IMR-90 (cell line): ENCODE results near the gene FRMD3. TPM values are rescaled to one million over a fixed set of nuclear protein-coding genes. Genes with fewer than 3 reads are reported as not detected.

Experiments used
- ATAC-seq: fragments of 200-7000 bp; cut with Tn5 transposase; 2 replicates; pipeline ENCODE4 v1.9.1; 2020; ENCODE audit warnings: low read depth, mild to moderate bottlenecking, moderate library complexity
- BruUV-seq: library from RNA; stranded (reverse); fragments of 400-500 nt; replicated peaks from 2 replicates; lab custom pipeline; 2021; lab: Mats Ljungman, UMichigan
- CTCF ChIA-PET: fragments of 300-600 bp; formaldehyde crosslinking; extraction: SDS; loops from one replicate; lab custom pipeline; 2021; ENCODE audit warnings: antibody characterized with exemption; lab: Yijun Ruan, JAX
- POLR2A ChIA-PET: fragments of 300-600 bp; sonication (Branson Sonifier 250); formaldehyde crosslinking; loops from one replicate; lab custom pipeline; 2022; ENCODE audit warnings: antibody characterized with exemption; ENCODE audit not compliant: unreplicated experiment; lab: Charles Lee
- DNase-seq: peaks from one replicate; pipeline ENCODE4 v3.0.0; 2013
- H2AFZ ChIP-seq: replicated peaks from 2 replicates; pipeline ENCODE3; 2013; ENCODE audit warnings: low read length, mild to moderate bottlenecking; ENCODE audit not compliant: poor library complexity
- H2AK5ac ChIP-seq: 2 replicates; pipeline ENCODE4 v1.6.1; 2013; ENCODE audit warnings: low read depth, low read length, inconsistent platforms
- H2AK9ac ChIP-seq: replicated peaks from 2 replicates; pipeline ENCODE3; 2013; ENCODE audit warnings: mild to moderate bottlenecking, low read depth, low read length, moderate library complexity; ENCODE audit not compliant: poor library complexity
- H2BK120ac ChIP-seq: 2 replicates; pipeline ENCODE4 v1.6.1; 2013; ENCODE audit warnings: low read depth, low read length, inconsistent platforms
- H2BK15ac ChIP-seq: 3 replicates; pipeline ENCODE4 v1.6.1; 2013; ENCODE audit warnings: low read depth, low read length, inconsistent platforms
- H2BK20ac ChIP-seq: 2 replicates; pipeline ENCODE4 v1.6.1; 2013; ENCODE audit warnings: low read depth, mild to moderate bottlenecking, inconsistent platforms, low read length, moderate library complexity
- H2BK5ac ChIP-seq: 2 replicates; pipeline ENCODE4 v1.6.1; 2013; ENCODE audit warnings: mild to moderate bottlenecking, low read depth, low read length, inconsistent platforms; ENCODE audit not compliant: poor library complexity, severe bottlenecking
- H3K14ac ChIP-seq: replicated peaks from 2 replicates; pipeline ENCODE4 v1.6.1; 2013; ENCODE audit warnings: low read depth, low read length, inconsistent platforms
- H3K18ac ChIP-seq: 2 replicates; pipeline ENCODE4 v1.6.1; 2013; ENCODE audit warnings: low read depth, low read length, control low read depth
- H3K23ac ChIP-seq: 2 replicates; pipeline ENCODE4 v1.6.1; 2013; ENCODE audit warnings: low read depth, low read length, inconsistent platforms
- H3K27ac ChIP-seq: 2 replicates; pipeline ENCODE4 v1.5.1; 2013; ENCODE audit warnings: mild to moderate bottlenecking, control low read depth, low read length; ENCODE audit not compliant: insufficient read depth
- H3K27me3 ChIP-seq: 2 replicates; pipeline ENCODE4 v1.6.1; 2013; ENCODE audit warnings: low read length; ENCODE audit not compliant: control insufficient read depth, insufficient read depth
- H3K36me3 ChIP-seq: 2 replicates; pipeline ENCODE4 v1.6.1; 2013; ENCODE audit warnings: low read length, mixed read lengths; ENCODE audit not compliant: control insufficient read depth, insufficient read depth
- H3K4ac ChIP-seq: 2 replicates; pipeline ENCODE4 v1.6.1; 2013; ENCODE audit warnings: low read depth, low read length, inconsistent platforms
- H3K4me1 ChIP-seq: 2 replicates; pipeline ENCODE4 v1.6.1; 2013; ENCODE audit warnings: low read length, mixed read lengths; ENCODE audit not compliant: control insufficient read depth, insufficient read depth
- H3K4me2 ChIP-seq: 2 replicates; pipeline ENCODE4 v1.6.1; 2013; ENCODE audit warnings: low read depth, mild to moderate bottlenecking, control low read depth, low read length, moderate library complexity
- H3K4me3 ChIP-seq: 2 replicates; pipeline ENCODE4 v1.5.1; 2013; ENCODE audit warnings: low read depth, mild to moderate bottlenecking, control low read depth, low read length, moderate library complexity; ENCODE audit not compliant: insufficient read depth
- H3K56ac ChIP-seq: 2 replicates; pipeline ENCODE4 v1.6.1; 2013; ENCODE audit warnings: low read length, inconsistent platforms; ENCODE audit not compliant: insufficient read depth; ENCODE audit errors: extremely low read depth
- H3K79me1 ChIP-seq, 2 experiments: 2 replicates each; pipeline ENCODE4 v1.6.1; 2013; ENCODE audit warnings: low read length in 2 of 2, inconsistent platforms in 1 of 2, low read depth in 1 of 2
- H3K9ac ChIP-seq: 2 replicates; pipeline ENCODE4 v1.6.1; 2013; ENCODE audit warnings: low read depth, low read length, control low read depth
- H3K9me1 ChIP-seq: 2 replicates; pipeline ENCODE4 v1.6.1; 2013; ENCODE audit warnings: low read length, inconsistent platforms; ENCODE audit not compliant: insufficient read depth
- H3K9me3 ChIP-seq: 2 replicates; pipeline ENCODE4 v1.6.1; 2013; ENCODE audit warnings: low read length; ENCODE audit not compliant: control insufficient read depth, insufficient read depth
- H4K20me1 ChIP-seq: 2 replicates; pipeline ENCODE4 v1.6.1; 2013; ENCODE audit warnings: low read length, inconsistent platforms; ENCODE audit not compliant: insufficient read depth
- H4K5ac ChIP-seq: 2 replicates; pipeline ENCODE4 v1.6.1; 2013; ENCODE audit warnings: mild to moderate bottlenecking, low read depth, low read length, control low read depth
- H4K8ac ChIP-seq, 2 experiments: 2 replicates each; pipeline ENCODE4 v1.6.1; 2013; ENCODE audit warnings: low read depth in 2 of 2, low read length in 2 of 2, control low read depth in 1 of 2, inconsistent platforms in 1 of 2
- H4K91ac ChIP-seq: 2 replicates; pipeline ENCODE4 v1.6.1; 2013; ENCODE audit warnings: low read depth, low read length, inconsistent platforms; ENCODE audit not compliant: insufficient read depth
- CEBPB ChIP-seq: IDR thresholded peaks from 2 replicates; pipeline ENCODE4 v1.6.1; 2012; ENCODE audit warnings: low read depth, low read length, improper control_type of control experiment
- ELK1 ChIP-seq: fragments of 150-350 bp; IDR thresholded peaks from 2 replicates; pipeline ENCODE4 v1.6.1; 2016; ENCODE audit warnings: low read depth, mild to moderate bottlenecking, low read length, moderate library complexity, borderline replicate concordance
- MAFK ChIP-seq: IDR thresholded peaks from 2 replicates; pipeline ENCODE4 v1.6.1; 2012; ENCODE audit warnings: low read depth, low read length, improper control_type of control experiment
- MXI1 ChIP-seq: IDR thresholded peaks from 2 replicates; pipeline ENCODE4 v1.6.1; 2012; ENCODE audit warnings: low read depth, mild to moderate bottlenecking, low read length, moderate library complexity, borderline replicate concordance
- POLR2A ChIP-seq: IDR thresholded peaks from 2 replicates; pipeline ENCODE4 v1.6.1; 2012; ENCODE audit warnings: mild to moderate bottlenecking, low read depth, low read length
- RFX5 ChIP-seq: IDR thresholded peaks from 2 replicates; pipeline ENCODE4 v1.8.0; 2012; ENCODE audit warnings: low read depth, mild to moderate bottlenecking, low read length, moderate library complexity
- WGBS, 2 experiments: methylation state at CpG; one replicate each; pipeline versions ENCODE4 v1.1.5 to v1.1.7; 2013; ENCODE audit warnings: missing lambda C conversion rate in 2 of 2; ENCODE audit not compliant: insufficient read length in 1 of 2; ENCODE audit errors: extremely low coverage in 2 of 2; 5-methylcytosine and 5-hydroxymethylcytosine counted together
- dilution Hi-C: fragments of 300-500 bp; cut with HindIII; formaldehyde crosslinking; loops from one replicate; pipeline ENCODE4 v1.14.3; 2018; ENCODE audit warnings: low sequenced_read_pairs; ENCODE audit not compliant: unreplicated experiment
- in situ Hi-C: fragments of 300-500 bp; cut with MboI; formaldehyde crosslinking; loops from 3 replicates; pipeline ENCODE4 v1.14.3; 2019; ENCODE audit warnings: low sequenced_read_pairs, inconsistent platforms, mixed read lengths
- intact Hi-C: fragments of 100-400 bp; cut with micrococcal nuclease; formaldehyde crosslinking; loops from 2 replicates; pipeline ENCODE4 v1.10.0; 2022
- polyA plus RNA-seq, 3 experiments: library from polyadenylated mRNA; depleted of rRNA; stranded (reverse); fragments of >200 nt; gene quantifications; 2 replicates each; pipeline ENCODE4 v1.2.3, GENCODE V29; 2012; ENCODE audit warnings: low replicate concordance in 1 of 3
- total RNA-seq: library from RNA; depleted of rRNA; stranded (reverse); fragments of >200 nt; gene quantifications from 2 replicates; pipeline ENCODE4 v1.2.3, GENCODE V29; 2012

FRMD3 gene
- total and polyA plus RNA-seq, 2 of the 4 experiments (the other 2 are of a cell fraction) = 0.02 to 0.18 TPM

DNA sequence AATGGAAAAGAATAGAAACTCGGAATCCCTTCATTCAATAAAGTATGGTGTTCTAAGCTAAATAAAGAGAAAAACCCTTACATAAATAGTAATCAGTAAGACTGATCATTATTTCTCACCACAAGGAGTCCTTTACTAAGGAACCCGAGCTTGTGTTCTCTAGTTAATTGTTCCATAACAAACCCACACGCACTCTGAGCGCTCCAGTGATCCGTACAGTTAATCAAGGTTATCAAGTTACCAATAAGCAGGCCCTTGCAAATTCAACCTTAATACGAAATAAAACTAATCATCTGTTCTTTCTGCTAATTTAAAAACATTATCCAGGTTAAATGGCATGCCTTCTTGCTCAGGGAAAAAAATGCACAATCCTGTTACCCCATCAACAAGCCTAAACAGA lies 224.4 kb downstream of the FRMD3 start:
- no peak overlapping the region for H2BK120ac ChIP-seq
- H3K4me2 ChIP-seq = no peak overlapping the region
- DNase-seq = no peak
- H4K91ac ChIP-seq = no peak overlapping the region
- H4K20me1 ChIP-seq = no peaks in the 10 kb centered on the region
- H3K4ac ChIP-seq = no peak overlapping the region
- in situ Hi-C loops (no loop called here), dilution Hi-C loops (no loop called here), intact Hi-C loops (no loop called here)
- H3K27ac ChIP-seq = no peak overlapping the region
- no peaks in the 10 kb centered on the region for H3K9me3 ChIP-seq
- no peaks in the 10 kb centered on the region for H3K9me1 ChIP-seq
- no peak overlapping the region for H2AFZ ChIP-seq
- ChIA-PET CTCF (no interaction called here), POLR2A (no interaction called here)
- no peaks in the 10 kb centered on the region for H3K27me3 ChIP-seq
- no peak overlapping the region for H3K9ac ChIP-seq
- no CpG with 5 or more reads among the region's 6 CpGs for WGBS, 2 experiments
- H2AK5ac ChIP-seq = no peak overlapping the region
- no peak overlapping the region for H2AK9ac ChIP-seq
- no peak overlapping the region for H2BK5ac ChIP-seq
- no peak overlapping the region for H4K8ac ChIP-seq
- H3K18ac ChIP-seq = no peak overlapping the region
- no peak overlapping the region for H3K56ac ChIP-seq
- no peak overlapping the region for H4K5ac ChIP-seq
- TF ChIP-seq POLR2A (no peak), CEBPB (no peak), RFX5 (no peak), MAFK (no peak), ELK1 (no peak), MXI1 (no peak)
- no peak for ATAC-seq
- H3K36me3 ChIP-seq = no peaks in the 10 kb centered on the region
- no peak overlapping the region for H2BK20ac ChIP-seq
- no peak overlapping the region for H2BK15ac ChIP-seq
- no TSS peak for BruUV-seq
- H3K79me1 ChIP-seq = no peaks in the 10 kb centered on the region
- no peak overlapping the region for H3K4me3 ChIP-seq
- no peak overlapping the region for H3K14ac ChIP-seq
- H3K4me1 ChIP-seq = no peaks in the 10 kb centered on the region
- H3K23ac ChIP-seq = no peak overlapping the region
